HepG2 (cell line): ENCODE data around the gene FGL2. TPM values are rescaled to one million over a fixed set of nuclear protein-coding genes. Genes with fewer than 3 reads are reported as not detected.

Experiments
- ATAC-seq: fragments of 200-7000 bp; cut with Tn5 transposase; 3 replicates; pipeline ENCODE4 v1.9.1; 2020; ENCODE audit warnings: mild to moderate bottlenecking, moderate library complexity
- BruUV-seq: library from RNA; stranded (reverse); fragments of 400-500 nt; replicated peaks from 2 replicates; lab custom pipeline; 2021; lab: Mats Ljungman, UMichigan
- CTCF ChIA-PET: fragments of 300-600 bp; formaldehyde crosslinking; extraction: SDS; loops from one replicate; lab custom pipeline; 2021; ENCODE audit warnings: low total read pairs, inconsistent platforms, low intra/inter-chr PET ratio; lab: Yijun Ruan, JAX
- POLR2A ChIA-PET: fragments of 350-600 bp; sonication (Branson Sonifier 250); formaldehyde crosslinking; loops from one replicate; lab custom pipeline; 2020; ENCODE audit warnings: antibody characterized with exemption, inconsistent platforms; lab: Yijun Ruan, JAX
- DNase-seq: peaks from one replicate; pipeline ENCODE4 v3.0.0-alpha.2; 2015; ENCODE audit warnings: low spot score
- FAIRE-seq: peaks from 3 replicates; lab custom pipeline; 2011; peaks lifted over from hg19 to GRCh38; lab: Jason Lieb, UNC
- H2AFZ ChIP-seq: one replicate; pipeline ENCODE4 v1.6.1; 2011; ENCODE audit warnings: low read length, inconsistent platforms
- H3K27ac ChIP-seq: fragments of 300-600 bp; 3 replicates; pipeline ENCODE4 v1.8.0; 2011; ENCODE audit warnings: mixed run types, mild to moderate bottlenecking, mixed read lengths, low read length, inconsistent platforms; ENCODE audit not compliant: insufficient read depth; ENCODE audit errors: extremely low read length
- H3K27me3 ChIP-seq, 2 experiments: fragments of 200-600 bp in 1 of 2; 2 replicates in 1 of 2; 3 replicates in 1 of 2; pipeline versions ENCODE4 v1.6.0 to v1.8.0; 2011; ENCODE audit warnings: low read length in 2 of 2, mild to moderate bottlenecking in 2 of 2, moderate library complexity in 2 of 2, inconsistent platforms in 1 of 2; ENCODE audit not compliant: insufficient read depth in 2 of 2, control insufficient read depth in 1 of 2
- H3K36me3 ChIP-seq, 2 experiments: fragments of 200-600 bp in 1 of 2; replicated peaks in 1 of 2; 2 replicates in 1 of 2; 3 replicates in 1 of 2; pipeline versions ENCODE4 v1.5.1 to v1.8.0; 2011; ENCODE audit warnings: low read length in 2 of 2, inconsistent platforms in 1 of 2; ENCODE audit not compliant: insufficient read depth in 2 of 2, control insufficient read depth in 1 of 2
- H3K4me1 ChIP-seq: 2 replicates; pipeline ENCODE4 v1.5.1; 2012; ENCODE audit warnings: low read length, inconsistent platforms; ENCODE audit not compliant: insufficient read depth
- H3K4me2 ChIP-seq: 2 replicates; pipeline ENCODE4 v1.6.0; 2011; ENCODE audit warnings: low read depth, low read length, inconsistent platforms
- H3K4me3 ChIP-seq, 3 experiments: fragments of 200-600 bp in 1 of 3; sonication (generic), shearing (Covaris generic) in 1 of 3; replicated peaks in 1 of 3; 2 replicates each; pipeline ENCODE4 v1.5.1; 2011 to 2016; ENCODE audit warnings: low read length in 3 of 3, inconsistent platforms in 2 of 3, low read depth in 2 of 3, mild to moderate bottlenecking in 2 of 3, control low read depth in 1 of 3, mixed read lengths in 1 of 3; ENCODE audit not compliant: insufficient read depth in 1 of 3
- H3K79me2 ChIP-seq: one replicate; pipeline ENCODE4 v1.6.1; 2011; ENCODE audit warnings: low read length, inconsistent platforms; ENCODE audit not compliant: insufficient read depth
- H3K9ac ChIP-seq: 2 replicates; pipeline ENCODE4 v1.6.0; 2011; ENCODE audit warnings: mild to moderate bottlenecking, low read depth, low read length, inconsistent platforms; ENCODE audit not compliant: insufficient read depth
- H3K9me3 ChIP-seq: 2 replicates; pipeline ENCODE4 v1.5.1; 2012; ENCODE audit warnings: mild to moderate bottlenecking, low read length
- H4K20me1 ChIP-seq: 2 replicates; pipeline ENCODE4 v1.6.0; 2011; ENCODE audit warnings: inconsistent platforms, mild to moderate bottlenecking, low read length, moderate library complexity; ENCODE audit not compliant: insufficient read depth
- KAT2B ChIP-seq: fragments of 150-350 bp; IDR thresholded peaks from 2 replicates; pipeline ENCODE4 v1.6.1; 2014; ENCODE audit warnings: low read depth, low read length, borderline replicate concordance
- SMAD3 ChIP-seq: sonication (generic); formaldehyde crosslinking; IDR thresholded peaks from 2 replicates; pipeline ENCODE4 v1.4.0; 2020; ENCODE audit warnings: missing genetic modification reagents
- TP53 ChIP-seq: sonication (generic); formaldehyde crosslinking; conservative IDR thresholded peaks from 2 replicates; pipeline ENCODE4 v1.4.0; 2020; ENCODE audit warnings: missing genetic modification reagents
- ZBTB25 ChIP-seq: IDR thresholded peaks from 2 replicates; pipeline ENCODE4 v1.6.1; 2018; ENCODE audit warnings: missing genetic modification reagents
- ZBTB40 ChIP-seq, 2 experiments: fragments of 450-650 bp in 1 of 2; sonication (generic) in 1 of 2; formaldehyde crosslinking in 1 of 2; IDR thresholded peaks; 2 replicates each; pipeline versions ENCODE4 v1.6.1 to v1.8.0; 2016 to 2022; ENCODE audit warnings: antibody characterized with exemption in 1 of 2, mild to moderate bottlenecking in 1 of 2, missing genetic modification reagents in 1 of 2
- ZNF142 ChIP-seq: sonication (generic); formaldehyde crosslinking; IDR thresholded peaks from 2 replicates; pipeline ENCODE4 v1.4.0; 2020; ENCODE audit warnings: missing genetic modification reagents
- WGBS: methylation state at CpG from one replicate; pipeline ENCODE4 v1.1.6; 2017; ENCODE audit warnings: low lambda C conversion rate; 5-methylcytosine and 5-hydroxymethylcytosine counted together
- in situ Hi-C: cut with HindIII; loops from 2 replicates; pipeline ENCODE4 v1.10.0; 2017; ENCODE audit warnings: low pct_unique_long_range_greater_than_20kb; ENCODE audit not compliant: extremely low pct_ligation_motif_present
- intact Hi-C: fragments of 100-400 bp; cut with micrococcal nuclease; formaldehyde crosslinking; loops from one replicate; pipeline ENCODE4 v1.10.0; 2022; ENCODE audit not compliant: unreplicated experiment
- polyA plus RNA-seq, 8 experiments: library from polyadenylated mRNA; depleted of rRNA in 3 of 8; stranded (reverse) in 7 of 8; unstranded in 1 of 8; fragments of >200 nt; fragmentation: Illumina TruSeq in 4 of 8; extraction: Trizol in 4 of 8; gene quantifications; 2 replicates each; pipeline versions ENCODE4 v1.2.1 to v1.2.3, GENCODE V29; 2011 to 2016; ENCODE audit warnings: low read depth in 4 of 8, missing spikeins in 1 of 8, mixed read lengths in 1 of 8; ENCODE audit not compliant: insufficient read depth in 1 of 8
- total RNA-seq, 5 experiments: library from RNA; depleted of rRNA; stranded (reverse); fragments of >200 nt; fragmentation: Illumina TruSeq; extraction: Trizol; gene quantifications; 2 replicates each; pipeline ENCODE4 v1.2.3, GENCODE V29; 2016; ENCODE audit warnings: low read depth in 1 of 5

FGL2 gene
- total and polyA plus RNA-seq, 2 of the 13 experiments (the other 11 are each of a cell fraction or from before 2014, with no cell fraction given), result 0.04 to 0.15 TPM

- no peaks in the 10 kb centered on the region for H3K36me3 ChIP-seq
- no peak overlapping the region for H3K27ac ChIP-seq
- ATAC-seq, result no peak
- no peaks in the 10 kb centered on the region for H3K27me3 ChIP-seq
- H3K4me2 ChIP-seq, result no peak overlapping the region
- H3K9me3 ChIP-seq, result no peaks in the 10 kb centered on the region
- no TSS peak for BruUV-seq
- H2AFZ ChIP-seq, result no peak overlapping the region
- no peak for FAIRE-seq
- H3K9ac ChIP-seq, result no peak overlapping the region
- no peak for DNase-seq
- H3K4me1 ChIP-seq, result peaks cover 18% of the 10 kb centered on the region
- H3K79me2 ChIP-seq, result no peaks in the 10 kb centered on the region
- ChIA-PET POLR2A (no interaction called here), CTCF (no interaction called here)
- intact Hi-C loops (no loop called here), in situ Hi-C loops (no loop called here)
- H3K4me3 ChIP-seq, result no peak overlapping the region
- no peaks in the 10 kb centered on the region for H4K20me1 ChIP-seq
- 95% methylated on average over 2 of the region's 2 CpGs for WGBS
- TF ChIP-seq TP53 (CRISPR knock-in tag), result no peak
- no peak for TF ChIP-seq ZBTB40 (IDR thresholded peaks at IDR 0.05)
- TF ChIP-seq ZBTB40 (CRISPR knock-in tag; IDR thresholded peaks at IDR 0.05), result no peak
- no peak for TF ChIP-seq SMAD3 (CRISPR knock-in tag)
- no peak for TF ChIP-seq ZNF142 (CRISPR knock-in tag)
- no peak for TF ChIP-seq KAT2B
- no peak for TF ChIP-seq ZBTB25 (CRISPR knock-in tag)
These were observed 13.8 kb downstream of the FGL2 start for GRCh38 chr7:77185866-77186265.
